Upper lobe of left lung (tissue), 6 donors: Measurements from ENCODE around the gene NGEF. TPM values are rescaled to one million over a fixed set of nuclear protein-coding genes. Genes with fewer than 3 reads are reported as not detected.

Experiments used
- ATAC-seq, 2 donors: fragments of 200-7000 bp; cut with Tn5 transposase; one replicate each; pipeline ENCODE4 v1.9.1; 2022; ENCODE audit warnings: mild to moderate bottlenecking in 2 of 2, moderate library complexity in 2 of 2; ENCODE audit not compliant: low FRiP score in 2 of 2
- DNase-seq, 2 donors: peaks; one replicate each; pipeline ENCODE4 v3.0.0-alpha.2; 2019 to 2020
- H3K27ac ChIP-seq, 4 donors: fragments of 200-600 bp; sonication (generic); one replicate each; pipeline ENCODE4 v1.5.1; 2016 to 2019
- H3K27me3 ChIP-seq, 4 donors: fragments of 200-600 bp; sonication (generic); one replicate each; pipeline ENCODE4 v1.5.1; 2017 to 2019
- H3K36me3 ChIP-seq, 4 donors: fragments of 200-600 bp; sonication (generic); one replicate each; pipeline ENCODE4 v1.5.1; 2016 to 2019
- H3K4me1 ChIP-seq, 4 donors: fragments of 200-600 bp; sonication (generic); one replicate each; pipeline ENCODE4 v1.5.1; 2018 to 2019
- H3K4me3 ChIP-seq, 4 donors: fragments of 200-600 bp; sonication (generic); one replicate each; pipeline ENCODE4 v1.5.1; 2017 to 2019; ENCODE audit warnings: mild to moderate bottlenecking in 2 of 4, moderate library complexity in 1 of 4
- H3K9me3 ChIP-seq, 4 donors: fragments of 200-600 bp; sonication (generic); one replicate each; pipeline ENCODE4 v1.5.1; 2018 to 2019
- EP300 ChIP-seq, 4 donors: sonication (generic); formaldehyde crosslinking; IDR thresholded peaks; one replicate each; pipeline ENCODE4 v1.5.1; 2017; ENCODE audit warnings: antibody characterized with exemption in 4 of 4, control low read depth in 2 of 4
- POLR2A ChIP-seq, 4 donors: fragments of 450-650 bp; IDR thresholded peaks; one replicate each; pipeline ENCODE4 v1.5.1; 2016 to 2017; ENCODE audit warnings: antibody characterized with exemption in 4 of 4, mild to moderate bottlenecking in 2 of 4
- POLR2AphosphoS5 ChIP-seq, 2 donors: sonication (generic); formaldehyde crosslinking; IDR thresholded peaks; one replicate each; pipeline ENCODE4 v1.5.1; 2017; ENCODE audit warnings: antibody characterized with exemption in 2 of 2
- WGBS, 2 donors: methylation state at CpG; one replicate each; pipeline ENCODE4 v1.1.5; 2017 to 2018; 5-methylcytosine and 5-hydroxymethylcytosine counted together
- total RNA-seq, 6 donors: library from RNA; depleted of rRNA in 4 of 6; stranded (reverse); fragments of >200 nt in 4 of 6; gene quantifications; one replicate each; pipeline versions ENCODE4 v1.1.0 to v1.2.1, GENCODE V29; 2016 to 2021
- TF ChIP-seq, protein P1 (sequence below), 6 experiments: fragments of 450-650 bp in 4 of 6; fragments of 200-600 bp in 2 of 6; sonication (generic) in 2 of 6; IDR thresholded peaks; one replicate each; pipeline ENCODE4 v1.5.1; 2016 to 2019; ENCODE audit warnings: antibody characterized with exemption in 6 of 6
- donor health status: DM: no; HTN: no; CAD: no; lungs with moderate emphysema.
- donor health status: DM: no; HTN: yes; CAD: no; lungs with severe emphysema.

The NGEF gene
- total RNA-seq, 6 donors from 2014 or later = 0.29 to 6.3 (median 0.98) TPM; not detected in 1

DNA sequence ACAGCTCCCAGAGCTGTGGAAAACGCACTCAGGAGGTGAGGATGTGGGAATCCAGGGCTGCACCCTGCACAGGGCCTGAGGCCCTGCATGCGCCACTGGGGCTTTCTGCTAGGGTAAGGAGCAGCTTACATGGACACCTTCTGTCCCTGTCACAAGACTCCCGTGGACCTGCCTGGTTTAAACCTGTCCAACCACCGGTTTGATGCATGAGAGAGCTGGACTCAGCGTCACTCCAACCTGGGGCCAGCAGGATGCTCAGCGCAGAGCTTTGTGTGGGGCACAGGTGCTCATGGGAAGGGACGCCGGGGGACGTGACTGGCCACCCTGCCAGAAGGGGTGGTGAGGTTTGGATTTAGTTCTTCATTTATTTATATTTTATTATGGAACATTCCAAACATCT is 118.8 kb downstream of the NGEF start:
- peak in 1 of 2 donors; percentile 41 for DNase-seq
- no peaks in the 10 kb centered on the region for H3K36me3 ChIP-seq
- no peak overlapping the region for H3K4me3 ChIP-seq
- H3K9me3 ChIP-seq = no peaks in the 10 kb centered on the region
- TF ChIP-seq EP300 (IDR thresholded peaks at IDR 0.05) = no peak
- TF ChIP-seq, protein P1, sequence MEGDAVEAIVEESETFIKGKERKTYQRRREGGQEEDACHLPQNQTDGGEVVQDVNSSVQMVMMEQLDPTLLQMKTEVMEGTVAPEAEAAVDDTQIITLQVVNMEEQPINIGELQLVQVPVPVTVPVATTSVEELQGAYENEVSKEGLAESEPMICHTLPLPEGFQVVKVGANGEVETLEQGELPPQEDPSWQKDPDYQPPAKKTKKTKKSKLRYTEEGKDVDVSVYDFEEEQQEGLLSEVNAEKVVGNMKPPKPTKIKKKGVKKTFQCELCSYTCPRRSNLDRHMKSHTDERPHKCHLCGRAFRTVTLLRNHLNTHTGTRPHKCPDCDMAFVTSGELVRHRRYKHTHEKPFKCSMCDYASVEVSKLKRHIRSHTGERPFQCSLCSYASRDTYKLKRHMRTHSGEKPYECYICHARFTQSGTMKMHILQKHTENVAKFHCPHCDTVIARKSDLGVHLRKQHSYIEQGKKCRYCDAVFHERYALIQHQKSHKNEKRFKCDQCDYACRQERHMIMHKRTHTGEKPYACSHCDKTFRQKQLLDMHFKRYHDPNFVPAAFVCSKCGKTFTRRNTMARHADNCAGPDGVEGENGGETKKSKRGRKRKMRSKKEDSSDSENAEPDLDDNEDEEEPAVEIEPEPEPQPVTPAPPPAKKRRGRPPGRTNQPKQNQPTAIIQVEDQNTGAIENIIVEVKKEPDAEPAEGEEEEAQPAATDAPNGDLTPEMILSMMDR (IDR thresholded peaks at IDR 0.05) = no peak
- ATAC-seq = no peak
- no peaks in the 10 kb centered on the region for H3K27me3 ChIP-seq
- WGBS, 2 donors = 86 to 91% methylated on average over 8 to 9 of the region's 9 CpGs
- H3K4me1 ChIP-seq = peaks cover 0 to 7% (median 0%) of the 10 kb centered on the region in 4 donors
- no peak overlapping the region for H3K27ac ChIP-seq

DNA sequence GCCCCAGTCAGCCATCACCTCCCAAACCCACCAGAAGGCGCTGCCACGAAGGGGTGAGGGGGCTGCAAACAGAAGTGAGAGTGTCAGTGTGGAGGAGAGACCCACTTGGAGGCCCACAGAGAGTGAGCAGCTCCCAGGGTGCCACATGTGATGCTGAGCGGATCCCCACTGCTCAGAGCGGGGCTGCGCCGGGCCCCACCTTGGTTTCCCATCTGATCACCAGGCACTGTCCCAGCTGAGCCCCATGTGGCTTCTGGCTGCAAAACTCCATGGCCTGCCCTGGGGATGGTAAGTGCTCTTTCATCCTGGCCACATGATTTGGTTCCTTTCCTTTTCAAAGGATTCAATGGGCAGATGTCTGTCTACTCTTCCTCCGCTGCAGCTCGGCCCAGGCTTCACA is 119.2 kb downstream of the NGEF start:
- 90 to 94% methylated on average over 6 to 8 of the region's 8 CpGs for WGBS, 2 donors
- no peak overlapping the region for H3K27ac ChIP-seq
- H3K36me3 ChIP-seq = no peaks in the 10 kb centered on the region
- no peak overlapping the region for H3K4me3 ChIP-seq
- H3K9me3 ChIP-seq = no peaks in the 10 kb centered on the region
- DNase-seq = peak in 1 of 2 donors; percentile 65
- peaks cover 0 to 7% (median 0%) of the 10 kb centered on the region in 4 donors for H3K4me1 ChIP-seq
- no peak for ATAC-seq
- H3K27me3 ChIP-seq = no peaks in the 10 kb centered on the region
- TF ChIP-seq EP300 (IDR thresholded peaks at IDR 0.05) = no peak
- TF ChIP-seq POLR2A (IDR thresholded peaks at IDR 0.05) = no peak
- TF ChIP-seq, protein P1 (IDR thresholded peaks at IDR 0.05) = no peak
- TF ChIP-seq POLR2AphosphoS5 (IDR thresholded peaks at IDR 0.05) = no peak

DNA sequence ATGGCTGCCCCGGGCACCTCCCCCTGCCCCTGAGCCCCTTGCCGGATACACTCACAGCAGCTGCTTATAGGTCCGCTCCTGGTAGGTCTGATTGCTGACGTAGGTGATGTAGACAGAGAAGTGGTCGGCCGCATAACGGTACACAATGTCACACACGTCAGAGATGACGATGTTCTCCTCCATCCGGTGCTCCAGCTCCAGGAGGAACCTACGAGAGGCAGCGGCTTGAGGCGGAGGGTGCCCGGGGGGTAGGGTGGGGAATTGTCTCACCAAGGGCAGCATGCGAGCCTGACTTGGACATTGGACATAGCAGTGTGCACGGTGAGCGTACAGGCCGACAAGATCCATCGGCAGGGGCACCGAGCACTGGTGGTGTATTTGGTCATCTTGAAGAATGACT is 120.2 kb downstream of the NGEF start:
- WGBS, 2 donors = 89 to 95% methylated on average over 20 of the region's 20 CpGs

DNA sequence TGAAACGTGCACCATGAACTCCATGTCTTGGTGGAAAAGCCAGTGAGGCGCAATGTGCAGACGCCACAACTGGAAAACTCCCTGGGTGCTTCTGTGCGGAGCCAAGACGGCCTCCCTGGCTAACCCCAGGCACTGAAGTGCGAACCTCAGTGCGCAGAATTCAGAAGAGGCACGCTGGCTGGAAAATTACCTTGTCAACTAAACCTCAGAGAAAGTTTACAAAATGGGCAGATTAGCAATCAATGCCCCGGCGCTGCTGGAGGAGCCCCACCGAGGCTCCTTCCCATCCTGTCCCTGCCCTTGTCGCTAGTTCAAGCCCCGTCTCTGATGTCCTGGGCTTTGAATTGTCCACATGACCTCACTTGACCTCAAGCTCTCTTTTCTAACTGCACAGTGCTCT is 120.8 kb downstream of the NGEF start:
- ATAC-seq (no peak), DNase-seq (no peak)
- no peaks in the 10 kb centered on the region for H3K27me3 ChIP-seq
- TF ChIP-seq POLR2A (IDR thresholded peaks at IDR 0.05) (no peak), POLR2AphosphoS5 (IDR thresholded peaks at IDR 0.05) (no peak), EP300 (IDR thresholded peaks at IDR 0.05) (no peak)
- TF ChIP-seq, protein P1 (IDR thresholded peaks at IDR 0.05) = no peak
- H3K9me3 ChIP-seq = no peaks in the 10 kb centered on the region
- no peak overlapping the region for H3K4me3 ChIP-seq
- no peak overlapping the region for H3K27ac ChIP-seq
- peaks cover 0 to 7% (median 0%) of the 10 kb centered on the region in 4 donors for H3K4me1 ChIP-seq
- H3K36me3 ChIP-seq = no peaks in the 10 kb centered on the region
- WGBS, 2 donors = 84 to 86% methylated on average over 13 of the region's 13 CpGs

More for the DNA sequence above, 120.2 kb downstream of the NGEF start:
- Histone ChIP-seq H3K36me3 (no peaks in the 10 kb centered on the region), H3K4me1 (peaks cover 0 to 7% (median 0%) of the 10 kb centered on the region in 4 donors), H3K27me3 (no peaks in the 10 kb centered on the region), H3K4me3 (no peak overlapping the region), H3K27ac (no peak overlapping the region), H3K9me3 (no peaks in the 10 kb centered on the region)
- DNase-seq (no peak), ATAC-seq (no peak)
- TF ChIP-seq, protein P1 (IDR thresholded peaks at IDR 0.05) = no peak
- TF ChIP-seq POLR2AphosphoS5 (IDR thresholded peaks at IDR 0.05) (no peak), EP300 (IDR thresholded peaks at IDR 0.05) (no peak), POLR2A (IDR thresholded peaks at IDR 0.05) (no peak)

DNA sequence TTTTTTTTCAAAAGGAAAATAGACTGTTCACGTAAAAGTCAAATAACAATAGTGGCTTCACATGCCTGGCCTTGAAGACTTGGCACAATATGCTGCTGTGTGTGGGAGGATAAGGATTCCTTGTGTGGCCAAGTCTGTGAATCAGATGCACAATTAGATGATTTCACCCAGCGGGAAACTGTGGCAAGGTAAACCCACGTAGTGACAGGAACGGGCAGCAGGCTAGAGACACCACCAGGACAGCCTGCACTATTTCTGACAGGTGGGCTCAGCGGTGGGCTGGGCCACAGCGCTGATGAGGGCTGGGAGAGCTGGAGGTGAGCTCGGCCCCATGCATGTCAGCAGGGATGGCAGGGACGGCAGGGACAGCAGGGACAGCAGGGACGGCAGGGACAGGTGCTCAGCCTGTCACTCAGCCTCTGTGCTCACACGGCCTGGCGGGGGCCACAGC is 121.4 kb downstream of the NGEF start:
- no peaks in the 10 kb centered on the region for H3K9me3 ChIP-seq
- H3K4me3 ChIP-seq = no peak overlapping the region
- H3K27ac ChIP-seq = no peak overlapping the region
- H3K36me3 ChIP-seq = no peaks in the 10 kb centered on the region
- TF ChIP-seq POLR2AphosphoS5 (IDR thresholded peaks at IDR 0.05) (no peak), POLR2A (IDR thresholded peaks at IDR 0.05) (no peak), EP300 (IDR thresholded peaks at IDR 0.05) (no peak)
- TF ChIP-seq, protein P1 (IDR thresholded peaks at IDR 0.05) = no peak
- 82 to 84% methylated on average over 8 to 11 of the region's 11 CpGs for WGBS, 2 donors
- ATAC-seq = no peak
- DNase-seq = peak in 1 of 2 donors; percentile 45
- H3K4me1 ChIP-seq = peaks cover 0 to 7% (median 0%) of the 10 kb centered on the region in 4 donors
- H3K27me3 ChIP-seq = no peaks in the 10 kb centered on the region
